Middle frontal gyrus (tissue), 1 donor: ENCODE results near the gene TMEM260.

Experiments
- DNase-seq: peaks from one replicate; pipeline ENCODE4 v3.0.0-alpha.2; 2015; ENCODE audit warnings: low spot score; ENCODE audit errors: extremely low spot score

The TMEM260 gene

GRCh38 chr14:56579345-56580220, at the start of gene TMEM260:
Gene TMEM260 (plus strand): TSS chr14:56579798. CDS start chr14:56579915, 117 bp downstream.
- peak; percentile 74 for DNase-seq

- no peak for DNase-seq
These were observed 47.1 kb upstream of the TMEM260 start for GRCh38 chr14:56532546-56532945.

- no peak for DNase-seq
These were observed 44.9 kb upstream of the TMEM260 start for GRCh38 chr14:56534656-56535055.

- no peak for DNase-seq
These were observed 39.7 kb upstream of the TMEM260 start for GRCh38 chr14:56539862-56540261.

DNA sequence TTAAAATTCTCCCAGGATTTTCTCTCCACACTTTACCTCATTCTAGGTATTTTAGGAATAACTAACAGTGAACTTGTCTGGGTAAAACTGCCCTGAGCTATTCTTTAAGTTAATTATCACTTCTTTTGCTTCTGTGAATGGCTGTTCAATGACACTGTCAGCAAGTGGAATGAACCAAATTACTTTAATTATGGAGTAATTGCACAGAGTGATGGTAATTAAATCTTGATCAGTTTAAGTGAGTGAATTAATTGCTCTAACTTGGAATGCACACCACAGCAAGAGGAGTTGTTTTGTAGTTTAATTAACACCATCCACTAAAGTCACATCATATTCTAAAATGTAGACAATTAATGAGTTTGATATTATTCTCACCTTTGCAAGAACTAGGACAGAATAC, 36.2 kb upstream of the TMEM260 start:
- no peak for DNase-seq

GRCh38 chr14:56549721-56550120, 29.9 kb upstream of the TMEM260 start:
- DNase-seq = no peak

DNA sequence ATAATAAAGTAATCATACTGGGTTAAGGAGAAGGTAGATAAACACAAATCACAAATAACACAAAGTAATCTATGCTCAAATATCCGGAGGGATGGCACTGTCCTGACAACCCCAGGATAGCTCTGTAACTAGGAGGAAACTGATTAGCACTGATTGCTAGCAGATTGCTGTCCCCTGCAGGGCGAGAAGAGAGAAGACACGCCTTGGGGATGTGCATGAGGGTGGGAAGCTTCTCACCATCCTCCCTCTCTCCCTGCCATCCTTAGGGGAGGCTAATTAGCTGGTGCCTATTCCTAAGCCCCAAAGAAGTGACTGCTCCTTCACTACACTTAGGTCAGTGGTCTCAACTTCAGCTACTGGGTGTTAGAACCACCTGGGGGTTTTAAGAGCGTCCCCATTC, 27.0 kb upstream of the TMEM260 start:
- DNase-seq = no peak

DNA sequence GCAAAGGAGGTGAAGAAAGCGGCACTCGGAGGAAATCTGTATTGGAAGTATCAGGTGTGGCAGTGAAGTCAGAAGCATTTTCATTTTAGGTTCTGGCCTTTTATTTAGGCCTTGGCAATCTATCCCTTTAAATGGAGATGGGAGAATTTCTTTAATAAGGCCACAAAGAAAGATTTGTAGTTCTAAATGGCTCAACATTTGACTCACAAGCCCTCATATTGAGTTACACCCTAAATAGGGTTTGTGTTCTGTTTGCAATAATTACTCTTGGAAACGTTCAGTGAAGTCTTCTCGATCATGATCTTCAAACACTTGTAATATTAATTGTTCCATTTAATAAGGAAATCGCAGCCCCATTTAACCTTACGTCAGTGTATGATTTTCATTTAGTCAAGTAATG, 25.3 kb upstream of the TMEM260 start:
- no peak for DNase-seq

DNA sequence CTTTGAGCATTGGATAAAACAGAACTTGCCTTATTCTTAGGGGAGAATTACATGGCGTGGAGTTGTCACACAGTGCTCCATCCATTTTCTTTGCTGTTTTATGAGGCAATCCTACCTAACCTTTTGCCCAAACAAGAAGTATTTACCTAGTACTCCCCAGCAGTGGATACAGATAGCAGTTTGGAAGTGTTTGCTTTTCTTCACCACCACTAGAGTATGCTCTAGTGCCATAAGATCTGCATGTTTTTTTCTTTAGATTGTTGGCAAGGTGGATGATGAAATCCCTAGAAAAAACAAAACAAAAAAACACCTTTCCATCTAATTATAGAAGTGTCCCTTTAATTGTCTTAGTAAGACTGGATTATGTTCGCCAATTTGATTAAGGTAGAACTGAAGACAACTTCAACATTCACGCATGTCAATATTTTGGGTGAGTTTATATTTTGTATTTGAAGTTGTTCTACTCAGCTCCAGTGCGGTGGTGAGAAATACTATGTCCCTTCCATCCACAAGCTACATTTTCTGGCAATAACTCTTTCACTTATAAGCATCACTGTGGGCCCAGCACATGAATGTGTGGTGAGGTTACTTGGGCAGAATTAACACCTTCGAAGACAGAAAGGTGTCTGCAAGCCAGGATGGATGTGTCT, 23.6 kb upstream of the TMEM260 start:
- no peak for DNase-seq

GRCh38 chr14:56559182-56559581, 20.4 kb upstream of the TMEM260 start:
- no peak for DNase-seq

GRCh38 chr14:56561606-56562005, 18.0 kb upstream of the TMEM260 start:
- DNase-seq = no peak

GRCh38 chr14:56562883-56563282, 16.7 kb upstream of the TMEM260 start:
- no peak for DNase-seq

DNA sequence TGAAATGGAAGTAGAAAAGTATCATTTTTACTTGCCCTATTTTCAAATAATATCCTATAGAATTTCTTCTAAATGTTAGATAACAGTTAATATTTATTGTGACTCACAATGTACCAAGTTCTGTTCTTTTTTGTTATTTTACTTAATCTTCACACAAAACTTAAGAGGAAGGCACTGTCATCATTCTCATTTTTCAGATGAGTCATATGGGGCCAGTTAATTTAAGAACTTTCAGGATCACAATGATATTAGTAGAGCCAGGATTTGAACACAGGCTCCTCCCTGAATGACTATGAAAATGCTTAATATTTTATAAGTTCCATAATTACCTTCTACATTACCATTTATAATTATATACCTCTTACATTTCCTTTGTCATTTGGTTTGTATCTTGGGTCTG, 10.4 kb upstream of the TMEM260 start:
- no peak for DNase-seq

- no peak for DNase-seq
These were observed 9.3 kb upstream of the TMEM260 start for GRCh38 chr14:56570295-56570694.

- DNase-seq = no peak
These were observed 668 bp downstream of the TMEM260 start for GRCh38 chr14:56580221-56580711.

DNA sequence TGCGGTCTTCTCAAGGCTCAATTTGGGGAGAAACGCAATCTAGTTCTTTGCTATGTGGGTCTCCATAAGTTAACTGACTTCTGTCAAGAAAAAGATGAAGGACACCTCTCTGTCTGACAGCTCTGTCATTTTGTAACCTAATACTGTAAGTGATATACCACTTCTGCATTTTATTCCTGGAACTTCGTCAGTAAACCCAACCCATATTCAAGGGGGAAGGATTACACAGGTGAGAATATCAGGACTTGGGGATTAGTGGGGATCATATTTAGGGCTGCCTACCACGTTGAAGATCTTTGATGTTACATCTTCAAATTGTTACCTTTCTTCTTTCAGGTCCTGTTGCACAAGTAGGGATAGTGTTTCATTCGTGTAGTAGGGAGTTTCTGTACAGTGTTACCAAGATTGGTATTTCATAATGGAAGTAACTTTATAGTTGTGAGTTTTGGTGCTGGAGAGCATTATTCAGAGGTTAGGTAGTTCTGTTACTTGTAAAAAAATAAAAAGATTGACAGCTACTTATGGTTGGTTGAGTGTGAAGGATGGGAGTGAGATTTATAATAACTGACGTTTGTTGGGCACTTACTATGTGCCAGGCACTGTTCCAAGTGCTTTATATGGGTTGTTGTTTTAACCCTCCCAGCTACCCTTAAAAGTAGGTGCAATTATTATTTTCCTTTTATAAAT, 1.6 kb downstream of the TMEM260 start:
- DNase-seq = no peak

GRCh38 chr14:56585461-56586084, 6.0 kb downstream of the TMEM260 start:
- DNase-seq = no peak

DNA sequence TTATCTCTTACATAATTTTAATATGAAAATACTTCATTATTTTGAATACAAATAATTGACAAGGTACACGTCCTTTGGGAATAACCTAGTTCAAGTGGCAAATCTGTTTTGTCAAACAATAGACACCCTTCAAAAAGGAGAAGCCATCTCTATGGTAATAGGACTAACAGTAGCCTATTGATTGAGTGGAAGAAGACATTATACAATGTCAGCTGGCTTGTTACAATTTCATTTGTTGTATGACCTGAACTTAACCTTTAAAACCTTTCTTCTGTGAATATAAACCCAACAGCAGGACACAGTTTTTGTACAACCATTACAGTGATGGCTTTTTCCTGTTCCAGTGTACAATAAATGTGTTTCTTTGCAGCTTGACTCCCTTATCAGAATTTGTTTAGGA, 8.1 kb downstream of the TMEM260 start:
- DNase-seq = no peak

DNA sequence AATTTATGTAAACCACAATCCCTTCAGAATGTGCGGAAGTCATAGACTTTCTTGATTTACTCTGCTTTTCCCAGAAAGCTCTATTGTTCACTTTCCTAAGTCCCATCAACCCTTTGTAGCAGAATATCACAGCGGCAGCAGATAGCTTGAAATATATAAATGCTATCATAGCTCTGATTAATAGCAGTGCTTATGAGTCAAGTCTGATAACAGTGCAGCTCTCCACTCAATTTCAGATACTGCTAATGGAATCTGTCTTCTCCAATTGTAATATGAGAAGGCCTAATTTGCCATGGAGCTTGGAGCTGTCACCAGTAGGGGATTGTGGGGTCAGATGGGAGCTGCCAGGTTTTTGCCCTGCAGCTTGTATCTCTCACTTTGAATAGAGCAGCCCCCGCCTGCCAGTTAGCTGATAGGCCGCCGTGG, 10.9 kb downstream of the TMEM260 start:
- DNase-seq = no peak

DNA sequence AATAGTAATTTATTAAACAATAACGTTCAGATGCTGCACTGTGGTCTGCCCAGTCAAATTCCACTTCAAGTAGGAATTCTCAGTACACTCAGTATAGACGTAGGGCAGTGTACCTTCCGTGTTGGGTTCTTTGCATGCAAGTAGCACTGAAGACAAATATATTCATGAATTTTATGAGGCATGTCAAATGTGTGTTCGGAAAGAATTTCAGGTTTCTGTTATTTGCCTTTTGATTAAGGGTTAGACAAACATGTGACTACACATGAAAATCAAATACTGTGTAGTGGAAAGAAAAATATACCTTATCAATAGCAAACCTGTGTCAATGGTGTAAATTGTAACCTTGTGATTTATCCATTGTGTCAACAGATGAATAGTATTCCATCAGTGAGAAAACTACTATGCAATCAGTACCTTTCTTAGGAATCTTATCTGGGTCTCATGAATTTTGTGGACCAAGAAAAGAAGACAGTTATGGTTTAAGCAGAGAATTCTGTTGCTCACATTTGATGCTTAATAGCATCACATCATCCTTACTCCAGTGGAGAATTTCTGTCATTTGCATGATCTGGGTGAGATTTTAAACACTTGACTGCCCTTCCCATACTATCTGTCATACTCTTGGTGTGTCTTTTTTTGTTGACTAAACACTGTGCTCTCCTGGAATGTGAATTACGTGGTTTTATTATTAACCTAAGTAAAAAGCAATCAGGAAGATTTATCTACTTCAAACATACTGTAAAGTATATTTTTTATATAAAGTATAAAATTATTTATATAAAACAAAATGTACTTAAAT, 13.3 kb downstream of the TMEM260 start:
- DNase-seq = no peak

GRCh38 chr14:56594428-56594827, 14.8 kb downstream of the TMEM260 start:
- no peak for DNase-seq
